Upper lobe of right lung (tissue), 1 donor: ENCODE data around the gene ZNF529. TPM values are rescaled to one million over a fixed set of nuclear protein-coding genes. Genes with fewer than 3 reads are reported as not detected.

Source experiments
- ATAC-seq: fragments of 200-7000 bp; cut with Tn5 transposase; one replicate; pipeline ENCODE4 v1.9.1; 2020; ENCODE audit warnings: mild to moderate bottlenecking, moderate library complexity
- DNase-seq: peaks from one replicate; pipeline ENCODE4 v3.0.0-alpha.2; 2020
- H3K27ac ChIP-seq: fragments of 200-600 bp; one replicate; pipeline ENCODE4 v1.8.0; 2022
- H3K27me3 ChIP-seq: fragments of 200-600 bp; one replicate; pipeline ENCODE4 v1.8.0; 2022; ENCODE audit warnings: mild to moderate bottlenecking
- H3K36me3 ChIP-seq: fragments of 200-600 bp; one replicate; pipeline ENCODE4 v1.8.0; 2022
- H3K4me1 ChIP-seq: fragments of 200-600 bp; one replicate; pipeline ENCODE4 v1.8.0; 2022
- H3K4me3 ChIP-seq: fragments of 200-600 bp; one replicate; pipeline ENCODE4 v1.8.0; 2022; ENCODE audit warnings: mild to moderate bottlenecking
- H3K9me3 ChIP-seq: fragments of 200-600 bp; one replicate; pipeline ENCODE4 v1.8.0; 2022
- intact Hi-C: fragments of 100-400 bp; cut with DNase I; formaldehyde crosslinking; loops from one replicate; pipeline ENCODE4 v1.11.0; 2022
- total RNA-seq: library from RNA; stranded (reverse); fragmentation: NEBNext Ultra II Directional; extraction: Animal tissue kit (Norgen Biotek cat#: 25700); gene quantifications from one replicate; pipeline ENCODE4 v1.2.1, GENCODE V29; 2021
- TF ChIP-seq, protein P1 (sequence below): fragments of 200-600 bp; IDR thresholded peaks from one replicate; pipeline ENCODE4 v1.8.0; 2022; ENCODE audit warnings: antibody characterized with exemption
- donor health status: DM: no; HTN: yes; CAD: no; lungs with severe emphysema.

ZNF529 gene
- total RNA-seq, 1 donor from 2014 or later: 8.4 TPM

DNA sequence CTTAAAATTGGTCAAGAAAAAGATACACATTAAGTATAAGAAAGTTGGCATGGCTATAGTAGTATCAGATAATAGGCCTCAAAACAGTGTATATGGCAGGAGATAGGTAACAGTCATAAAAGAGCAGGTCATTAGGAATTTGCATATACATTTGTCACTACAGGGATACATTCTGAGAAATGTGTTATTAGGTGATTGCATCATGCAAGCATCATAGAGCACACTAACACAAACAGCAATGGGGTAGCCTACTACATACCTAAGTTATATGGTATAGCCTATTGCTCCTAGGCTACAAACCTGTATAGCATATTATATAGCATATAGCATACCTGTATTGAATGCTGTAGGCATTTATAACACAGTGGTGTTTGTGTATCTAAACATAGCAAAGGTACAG, 6.2 kb upstream of the ZNF529 start:
- H3K27me3 ChIP-seq: no peaks in the 10 kb centered on the region
- no peak overlapping the region for H3K4me3 ChIP-seq
- TF ChIP-seq, protein P1, sequence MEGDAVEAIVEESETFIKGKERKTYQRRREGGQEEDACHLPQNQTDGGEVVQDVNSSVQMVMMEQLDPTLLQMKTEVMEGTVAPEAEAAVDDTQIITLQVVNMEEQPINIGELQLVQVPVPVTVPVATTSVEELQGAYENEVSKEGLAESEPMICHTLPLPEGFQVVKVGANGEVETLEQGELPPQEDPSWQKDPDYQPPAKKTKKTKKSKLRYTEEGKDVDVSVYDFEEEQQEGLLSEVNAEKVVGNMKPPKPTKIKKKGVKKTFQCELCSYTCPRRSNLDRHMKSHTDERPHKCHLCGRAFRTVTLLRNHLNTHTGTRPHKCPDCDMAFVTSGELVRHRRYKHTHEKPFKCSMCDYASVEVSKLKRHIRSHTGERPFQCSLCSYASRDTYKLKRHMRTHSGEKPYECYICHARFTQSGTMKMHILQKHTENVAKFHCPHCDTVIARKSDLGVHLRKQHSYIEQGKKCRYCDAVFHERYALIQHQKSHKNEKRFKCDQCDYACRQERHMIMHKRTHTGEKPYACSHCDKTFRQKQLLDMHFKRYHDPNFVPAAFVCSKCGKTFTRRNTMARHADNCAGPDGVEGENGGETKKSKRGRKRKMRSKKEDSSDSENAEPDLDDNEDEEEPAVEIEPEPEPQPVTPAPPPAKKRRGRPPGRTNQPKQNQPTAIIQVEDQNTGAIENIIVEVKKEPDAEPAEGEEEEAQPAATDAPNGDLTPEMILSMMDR: no peak
- H3K36me3 ChIP-seq: peaks cover 37% of the 10 kb centered on the region
- H3K27ac ChIP-seq: no peak overlapping the region
- DNase-seq: no peak
- ATAC-seq: no peak
- intact Hi-C loops: no loop called here
- peaks cover 20% of the 10 kb centered on the region for H3K9me3 ChIP-seq
- peaks cover 8% of the 10 kb centered on the region for H3K4me1 ChIP-seq

GRCh38 chr19:36577271-36577996, 4.3 kb upstream of the ZNF529 start:
- Histone ChIP-seq H3K4me3 (no peak overlapping the region), H3K27ac (no peak overlapping the region), H3K36me3 (peaks cover 37% of the 10 kb centered on the region), H3K4me1 (peaks cover 12% of the 10 kb centered on the region), H3K27me3 (no peaks in the 10 kb centered on the region), H3K9me3 (peaks cover 9% of the 10 kb centered on the region)
- DNase-seq (no peak), ATAC-seq (no peak)
- TF ChIP-seq, protein P1: no peak
- intact Hi-C loops: no loop called here

DNA sequence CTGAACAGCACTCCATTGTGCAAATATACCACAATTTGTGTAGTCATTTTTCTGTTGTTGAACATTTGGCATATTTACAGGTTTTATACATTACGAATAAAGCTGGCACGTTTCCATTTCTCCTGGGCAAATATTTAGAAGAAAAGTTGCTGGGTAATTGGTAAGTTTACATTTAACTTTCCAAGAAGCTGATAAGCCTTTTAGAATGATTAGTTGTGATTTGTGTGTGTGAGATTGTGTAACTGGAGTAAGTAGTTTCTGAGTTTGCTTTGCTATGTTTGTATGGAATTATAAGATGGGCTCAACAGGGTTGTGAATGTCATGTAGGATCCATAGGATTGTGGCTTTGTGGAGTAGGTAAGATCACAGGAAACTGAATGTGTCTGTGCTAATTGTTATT, 1.6 kb upstream of the ZNF529 start:
- Histone ChIP-seq H3K27ac (no peak overlapping the region), H3K4me1 (peaks cover 19% of the 10 kb centered on the region), H3K27me3 (no peaks in the 10 kb centered on the region), H3K4me3 (no peak overlapping the region), H3K36me3 (peaks cover 21% of the 10 kb centered on the region), H3K9me3 (no peaks in the 10 kb centered on the region)
- TF ChIP-seq, protein P1: no peak
- no peak for ATAC-seq
- DNase-seq: no peak
- intact Hi-C loops: no loop called here

- Histone ChIP-seq H3K4me1 (peaks cover 19% of the 10 kb centered on the region), H3K36me3 (peaks cover 15% of the 10 kb centered on the region), H3K27me3 (no peaks in the 10 kb centered on the region), H3K27ac (peak overlapping the region; percentile 85), H3K9me3 (peaks cover 1% of the 10 kb centered on the region), H3K4me3 (peak overlapping the region; percentile 90)
- intact Hi-C loops: no loop called here
- no peak for DNase-seq
- TF ChIP-seq, protein P1: no peak
- peak; percentile 13 for ATAC-seq
These were observed 1.0 kb upstream of the ZNF529 start for GRCh38 chr19:36573895-36574720.

DNA sequence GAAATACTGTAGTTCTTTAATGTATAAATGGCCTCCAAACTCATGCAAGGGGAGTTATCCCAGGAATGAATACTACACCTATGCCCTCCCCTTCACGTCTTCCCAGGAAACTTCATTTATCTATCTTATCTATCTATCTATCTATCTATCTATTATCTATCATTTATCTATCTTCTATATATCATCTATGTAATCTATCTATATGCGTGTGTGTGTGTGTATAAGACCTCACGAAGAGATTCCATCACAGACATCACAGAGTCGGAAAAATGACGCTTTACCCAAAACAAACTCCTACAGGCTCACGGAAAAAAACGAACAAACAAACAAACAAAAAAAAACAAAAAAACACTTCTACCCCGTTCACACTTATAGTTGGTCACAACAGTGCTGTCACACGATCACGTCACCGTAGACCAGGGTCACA, 486 bp downstream of the ZNF529 start:
- peaks cover 19% of the 10 kb centered on the region for H3K4me1 ChIP-seq
- TF ChIP-seq, protein P1: no peak
- peak overlapping the region; percentile 90 for H3K4me3 ChIP-seq
- ATAC-seq (no peak), DNase-seq (no peak)
- peak overlapping the region; percentile 85 for H3K27ac ChIP-seq
- H3K9me3 ChIP-seq: peaks cover 12% of the 10 kb centered on the region
- peaks cover 8% of the 10 kb centered on the region for H3K36me3 ChIP-seq
- H3K27me3 ChIP-seq: no peaks in the 10 kb centered on the region
- intact Hi-C loops: no loop called here
